ENCODE measurements around the gene APBB2. TPM values are rescaled to one million over a fixed set of nuclear protein-coding genes. Genes with fewer than 3 reads are reported as not detected.

The APBB2 gene
- total and polyA plus RNA-seq, 3 donors from 2014 or later, result 19.7 to 77.9 (median 59.8) TPM

DNA sequence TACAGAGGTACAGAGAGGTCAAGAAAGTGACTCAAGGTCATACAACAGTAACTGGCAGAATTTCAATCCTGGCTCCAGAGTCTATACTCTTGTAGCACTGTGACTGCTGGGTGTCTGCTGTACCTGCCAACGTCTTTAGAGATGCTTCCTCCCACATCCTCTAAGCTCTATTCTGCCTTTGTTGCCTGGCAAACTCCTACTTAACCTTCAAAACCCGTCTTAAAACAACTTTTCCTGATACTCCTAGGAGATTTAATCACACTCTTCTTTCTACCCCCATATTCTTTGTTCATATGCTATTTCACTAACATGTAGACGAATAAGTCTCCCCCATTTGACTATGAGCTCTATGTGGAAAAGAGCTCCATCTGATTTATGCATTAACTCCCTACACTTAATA, 16.8 kb downstream of the APBB2 start:
- WGBS, 2 donors, result 71 to 73% methylated on average over 3 of the region's 3 CpGs
- DNase-seq, result no peak

DNA sequence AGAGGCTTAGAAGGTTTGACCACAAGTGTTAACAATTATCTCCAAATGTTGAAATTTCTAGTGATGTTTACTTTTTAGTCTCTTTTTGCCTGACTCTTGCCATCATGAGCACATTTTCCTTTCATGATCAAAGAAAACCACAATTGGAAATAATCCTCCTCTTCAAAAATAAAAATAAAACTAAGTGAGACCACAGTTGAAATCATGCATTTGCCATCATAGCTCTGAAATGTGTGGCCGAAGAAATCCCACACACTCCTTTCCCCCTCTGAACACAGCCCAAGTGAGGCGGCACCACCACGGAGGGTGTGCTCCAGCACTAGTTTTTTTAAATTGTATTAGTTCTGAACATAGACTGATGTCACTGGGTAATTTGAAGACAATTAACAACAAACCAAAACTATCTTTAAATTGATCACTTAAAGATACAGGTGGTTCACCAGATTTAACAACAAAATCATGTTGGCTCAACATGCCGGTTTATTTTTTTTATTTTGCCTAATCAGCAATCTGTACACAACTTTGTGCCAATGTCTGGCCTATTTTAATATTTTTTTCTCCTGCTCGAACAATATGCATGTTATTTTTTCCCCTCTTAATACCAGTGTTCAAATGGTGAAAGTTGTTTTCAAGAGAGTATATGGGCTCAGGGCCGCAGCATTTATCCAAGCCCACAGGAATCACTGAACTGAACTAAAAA, 17.6 kb downstream of the APBB2 start:
- TF ChIP-seq POLR2A (IDR thresholded peaks at IDR 0.05) (no peak), CTCF (IDR thresholded peaks at IDR 0.05) (no peak)
- 56 to 76% methylated on average over 6 of the region's 6 CpGs for WGBS, 2 donors
- H3K4me3 ChIP-seq, result no peak overlapping the region
- no peaks in the 10 kb centered on the region for H3K36me3 ChIP-seq (ENCODE audit: low read depth, missing control alignments)
- intact Hi-C loops (cut with DNase I; ENCODE audit: low total_unique reads), result no loop called here
- H3K27me3 ChIP-seq, result no peaks in the 10 kb centered on the region
- H3K27ac ChIP-seq, result no peak overlapping the region
- DNase-seq, result no peak
- H3K4me1 ChIP-seq, result peaks cover 5% of the 10 kb centered on the region
- H3K9me3 ChIP-seq, result no peaks in the 10 kb centered on the region

More for the DNA sequence above, 16.8 kb downstream of the APBB2 start:
- Histone ChIP-seq H3K4me1 (peaks cover 5% of the 10 kb centered on the region), H3K36me3 (ENCODE audit: low read depth, missing control alignments) (no peaks in the 10 kb centered on the region), H3K27ac (no peak overlapping the region), H3K4me3 (no peak overlapping the region), H3K27me3 (no peaks in the 10 kb centered on the region), H3K9me3 (no peaks in the 10 kb centered on the region)
- no peak for TF ChIP-seq CTCF (IDR thresholded peaks at IDR 0.05)
- TF ChIP-seq POLR2A (IDR thresholded peaks at IDR 0.05), result no peak
- intact Hi-C loops (cut with DNase I; ENCODE audit: low total_unique reads), result no loop called here

GRCh38 chr4:41192136-41192535, 22.2 kb downstream of the APBB2 start:
- Histone ChIP-seq H3K27me3 (no peaks in the 10 kb centered on the region), H3K4me3 (no peak overlapping the region), H3K4me1 (peaks cover 5% of the 10 kb centered on the region), H3K9me3 (no peaks in the 10 kb centered on the region), H3K27ac (no peak overlapping the region), H3K36me3 (ENCODE audit: low read depth, missing control alignments) (no peaks in the 10 kb centered on the region)
- intact Hi-C loops (cut with DNase I; ENCODE audit: low total_unique reads), result no loop called here
- whole genome bisulfite sequencing, 2 donors, result 91 to 92% methylated on average over 3 of the region's 3 CpGs
- TF ChIP-seq CTCF (IDR thresholded peaks at IDR 0.05), result no peak
- no peak for TF ChIP-seq POLR2A (IDR thresholded peaks at IDR 0.05)
- DNase-seq, result no peak

GRCh38 chr4:41189666-41190065, 24.7 kb downstream of the APBB2 start:
- 65 to 81% methylated on average over 2 of the region's 2 CpGs for WGBS, 2 donors
- Histone ChIP-seq H3K4me1 (no peaks in the 10 kb centered on the region), H3K27ac (no peak overlapping the region)

More at GRCh38 chr4:41189666-41190065, 24.7 kb downstream of the APBB2 start:
- Histone ChIP-seq H3K4me3 (no peak overlapping the region), H3K27me3 (no peaks in the 10 kb centered on the region), H3K9me3 (no peaks in the 10 kb centered on the region), H3K36me3 (ENCODE audit: low read depth, missing control alignments) (no peaks in the 10 kb centered on the region)
- intact Hi-C loops (cut with DNase I; ENCODE audit: low total_unique reads), result no loop called here
- TF ChIP-seq CTCF (IDR thresholded peaks at IDR 0.05), result no peak
- TF ChIP-seq POLR2A (IDR thresholded peaks at IDR 0.05), result no peak
- no peak for DNase-seq
